ENCODE data around the gene PDS5A.
"Not testable (repeated sequence)": the region's sequence is repeated elsewhere in the genome, so short reads cannot be mapped to it uniquely, and the experiment has no call there.

The PDS5A gene

DNA sequence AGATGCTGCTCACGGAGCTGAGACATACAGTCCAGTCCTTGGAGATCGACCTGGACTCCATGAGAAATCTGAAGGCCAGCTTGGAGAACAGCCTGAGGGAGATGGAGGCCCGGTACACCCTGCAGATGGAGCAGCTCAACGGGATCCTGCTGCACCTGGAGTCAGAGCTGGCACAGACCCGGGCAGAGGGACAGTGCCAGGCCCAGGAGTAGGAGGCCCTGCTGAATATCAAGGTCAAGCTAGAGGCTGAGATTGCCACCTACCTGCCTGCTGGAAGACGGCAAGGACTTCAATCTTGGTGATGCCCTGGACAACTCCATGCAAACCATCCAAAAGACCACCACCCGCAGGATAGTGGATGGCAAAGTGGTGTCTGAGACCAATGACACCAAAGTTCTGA is 43.4 kb upstream of the PDS5A start:
- not testable (repeated sequence) for H3K4me1 ChIP-seq (ENCODE audit: control insufficient read depth, insufficient read depth, low read length); H3K36me3 ChIP-seq (ENCODE audit: control insufficient read depth in 2 of 2, insufficient read depth in 1 of 2, low read length in 2 of 2); H3K27ac ChIP-seq (ENCODE audit: extremely low read depth, low read depth, low read length); H3K9me3 ChIP-seq (ENCODE audit: control insufficient read depth, insufficient read depth, low read depth, low read length); H3K4me3 ChIP-seq (ENCODE audit: low read depth, low read length)
- POLR2A ChIA-PET = interaction anchor here (1.1 kb wide), 1 partner anchor 36 kb away, joined by 3 read pairs; the partner anchor contains the start of gene N4BP2
- CTCF ChIA-PET = interaction anchor here (0.6 kb wide), 1 partner anchor 13 kb away, joined by 3 read pairs; no protein-coding TSS in a partner anchor

DNA sequence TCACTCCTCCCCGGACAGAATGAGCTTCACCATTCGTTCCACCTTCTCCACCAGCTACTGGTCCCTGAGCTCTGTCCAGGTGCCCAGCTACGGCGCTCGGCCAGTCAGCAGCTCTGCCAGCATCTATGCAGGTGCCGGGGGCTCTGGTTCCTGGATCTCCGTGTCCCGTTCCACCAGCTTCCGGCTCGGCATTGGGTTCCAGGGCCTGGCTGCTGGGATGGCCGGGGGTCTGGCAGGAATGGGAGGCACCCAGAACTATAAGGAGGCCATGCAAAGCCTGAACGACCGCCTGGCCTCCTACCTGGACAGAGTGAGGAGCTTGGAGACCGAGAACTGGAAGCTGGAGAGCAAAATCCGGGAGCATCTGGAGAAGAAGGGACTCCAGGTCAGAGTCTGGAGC is 42.5 kb upstream of the PDS5A start:
- no peak for TF ChIP-seq ZNF184 (tag by site-specific recombination; IDR thresholded peaks at IDR 0.05)
- no peak for TF ChIP-seq ZNF658 (tag by site-specific recombination; IDR thresholded peaks at IDR 0.05)
- no peak for TF ChIP-seq KLF1 (tag by site-specific recombination; IDR thresholded peaks at IDR 0.05)
- no peak for TF ChIP-seq ZNF223 (tag by site-specific recombination; IDR thresholded peaks at IDR 0.05)
- no peak for TF ChIP-seq REPIN1 (tag by site-specific recombination; IDR thresholded peaks at IDR 0.05; ENCODE audit: low read depth)
- no peaks in the 10 kb centered on the region for H3K36me3 ChIP-seq (ENCODE audit: control insufficient read depth in 2 of 2, insufficient read depth in 1 of 2, low read length in 2 of 2)
- ChIA-PET CTCF (no interaction called here), POLR2A (no interaction called here)
- H3K27ac ChIP-seq (ENCODE audit: extremely low read depth, low read depth, low read length) = no peak overlapping the region
- no peaks in the 10 kb centered on the region for H3K9me3 ChIP-seq (ENCODE audit: control insufficient read depth, insufficient read depth, low read depth, low read length)
- no peaks in the 10 kb centered on the region for H3K4me1 ChIP-seq (ENCODE audit: control insufficient read depth, insufficient read depth, low read length)
- no peak overlapping the region for H3K4me3 ChIP-seq (ENCODE audit: low read depth, low read length)

DNA sequence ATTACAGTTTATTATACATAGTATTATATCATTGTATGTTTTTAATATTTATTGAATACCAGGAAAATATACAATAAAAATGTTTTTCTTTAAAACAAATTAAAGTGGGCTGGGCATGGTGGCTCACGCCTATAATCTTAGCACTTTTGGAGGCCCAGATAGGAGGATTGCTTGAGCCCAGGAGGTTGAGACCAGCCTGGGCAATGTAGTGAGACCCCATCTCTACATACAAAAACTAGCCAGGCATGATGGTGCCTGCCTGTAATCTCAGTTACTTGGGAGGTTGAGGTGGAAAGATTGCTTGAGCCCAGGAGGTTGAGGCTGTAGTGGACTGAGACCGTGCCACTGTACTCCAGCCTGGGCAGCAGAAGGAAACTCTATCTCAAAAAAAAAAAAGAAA is 38.3 kb upstream of the PDS5A start:
- Histone ChIP-seq H3K4me1 (ENCODE audit: control insufficient read depth, insufficient read depth, low read length) (no peaks in the 10 kb centered on the region), H3K27ac (ENCODE audit: extremely low read depth, low read depth, low read length) (no peak overlapping the region), H3K36me3 (ENCODE audit: control insufficient read depth in 2 of 2, insufficient read depth in 1 of 2, low read length in 2 of 2) (no peaks in the 10 kb centered on the region), H3K9me3 (ENCODE audit: control insufficient read depth, insufficient read depth, low read depth, low read length) (no peaks in the 10 kb centered on the region), H3K4me3 (ENCODE audit: low read depth, low read length) (no peak overlapping the region)
- ChIA-PET CTCF (no interaction called here), POLR2A (interaction anchor here (0.5 kb wide), 1 partner anchor 12 kb away, joined by 3 read pairs; no protein-coding TSS in a partner anchor)
- 0 out of 2 replicates have a peak, but pooled peaks have one; percentile 15 for TF ChIP-seq ZNF121 (tag by site-specific recombination; IDR thresholded peaks at IDR 0.05)
- TF ChIP-seq, protein P1, sequence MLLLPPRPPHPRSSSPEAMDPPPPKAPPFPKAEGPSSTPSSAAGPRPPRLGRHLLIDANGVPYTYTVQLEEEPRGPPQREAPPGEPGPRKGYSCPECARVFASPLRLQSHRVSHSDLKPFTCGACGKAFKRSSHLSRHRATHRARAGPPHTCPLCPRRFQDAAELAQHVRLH (tag by site-specific recombination; IDR thresholded peaks at IDR 0.05) = no peak

DNA sequence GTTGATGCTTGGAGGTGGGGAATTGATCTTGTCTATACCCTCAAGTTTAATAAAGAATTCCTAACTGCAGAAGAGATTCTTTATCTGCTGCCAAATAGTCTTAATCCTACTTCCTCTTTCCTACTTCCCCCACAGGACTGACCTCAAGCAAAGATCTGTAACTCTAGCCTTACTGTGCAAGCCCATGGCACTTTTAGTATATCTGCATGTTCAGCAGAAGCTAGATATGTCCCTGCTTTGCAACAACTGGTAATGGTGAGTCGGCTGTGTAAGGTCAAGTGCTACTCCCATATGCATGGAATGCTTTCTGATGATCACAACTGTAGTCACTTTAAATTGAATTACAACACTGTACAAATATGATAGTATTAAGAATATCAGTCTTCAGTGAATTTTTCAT is 26.3 kb upstream of the PDS5A start:
- CTCF ChIA-PET = interaction anchor here (0.6 to 0.9 kb wide), 2 partner anchors 17 to 371 kb away, joined by 3 read pairs; no protein-coding TSS in a partner anchor
- no peak overlapping the region for H3K27ac ChIP-seq (ENCODE audit: extremely low read depth, low read depth, low read length)
- no peak overlapping the region for H3K4me3 ChIP-seq (ENCODE audit: low read depth, low read length)
- no peaks in the 10 kb centered on the region for H3K36me3 ChIP-seq (ENCODE audit: control insufficient read depth in 2 of 2, insufficient read depth in 1 of 2, low read length in 2 of 2)
- POLR2A ChIA-PET = no interaction called here
- no peaks in the 10 kb centered on the region for H3K9me3 ChIP-seq (ENCODE audit: control insufficient read depth, insufficient read depth, low read depth, low read length)
- TF ChIP-seq ZNF624 (tag by site-specific recombination; IDR thresholded peaks at IDR 0.05) (no peak), ZNF658 (tag by site-specific recombination; IDR thresholded peaks at IDR 0.05) (no peak), ZNF626 (tag by site-specific recombination; IDR thresholded peaks at IDR 0.05) (no peak), ZNF670 (tag by site-specific recombination; IDR thresholded peaks at IDR 0.05; ENCODE audit: low read depth) (no peak), ZNF768 (tag by site-specific recombination; IDR thresholded peaks at IDR 0.05) (no peak), ZNF157 (tag by site-specific recombination; IDR thresholded peaks at IDR 0.05) (no peak), ZNF423 (tag by site-specific recombination; IDR thresholded peaks at IDR 0.05) (no peak), ZNF184 (tag by site-specific recombination; IDR thresholded peaks at IDR 0.05) (no peak), ZNF202 (tag by site-specific recombination; IDR thresholded peaks at IDR 0.05; ENCODE audit: borderline replicate concordance) (no peak), ZNF324 (tag by site-specific recombination; IDR thresholded peaks at IDR 0.05) (no peak), ZNF114 (tag by site-specific recombination; IDR thresholded peaks at IDR 0.05) (no peak), ZNF792 (tag by site-specific recombination; IDR thresholded peaks at IDR 0.05) (no peak), MZF1 (tag by site-specific recombination; IDR thresholded peaks at IDR 0.05; ENCODE audit: borderline replicate concordance) (no peak), HOXC10 (CRISPR knock-in tag; IDR thresholded peaks at IDR 0.05) (no peak), ZNF514 (tag by site-specific recombination; IDR thresholded peaks at IDR 0.05) (no peak), ZNF701 (tag by site-specific recombination; IDR thresholded peaks at IDR 0.05) (no peak), ZNF560 (tag by site-specific recombination; IDR thresholded peaks at IDR 0.05; ENCODE audit: borderline replicate concordance) (no peak), ZNF133 (tag by site-specific recombination; IDR thresholded peaks at IDR 0.05) (no peak), ZNF837 (tag by site-specific recombination; IDR thresholded peaks at IDR 0.05) (no peak)
- no peaks in the 10 kb centered on the region for H3K4me1 ChIP-seq (ENCODE audit: control insufficient read depth, insufficient read depth, low read length)
